Progenitor cell of endocrine pancreas (in vitro differentiated cells): ENCODE measurements around the gene TMEM186. TPM values are rescaled to one million over a fixed set of nuclear protein-coding genes. Genes with fewer than 3 reads are reported as not detected.

ENCODE experiments used
- DNase-seq: peaks from one replicate; pipeline ENCODE4 v3.0.0; 2021; ENCODE audit warnings: low spot score; ENCODE audit not compliant: unreplicated experiment
- H3K27ac Mint-ChIP-seq: 2 replicates; pipeline ENCODE4 v1.8.0; 2021; ENCODE audit warnings: mild to moderate bottlenecking, moderate library complexity, mixed read lengths
- H3K27me3 Mint-ChIP-seq: 2 replicates; pipeline ENCODE4 v1.8.0; 2021; ENCODE audit warnings: mixed read lengths
- H3K36me3 Mint-ChIP-seq: 2 replicates; pipeline ENCODE4 v1.8.0; 2022; ENCODE audit warnings: mixed read lengths; ENCODE audit not compliant: insufficient read depth
- H3K4me1 Mint-ChIP-seq: 2 replicates; pipeline ENCODE4 v1.8.0; 2021; ENCODE audit warnings: low read depth, mixed read lengths
- H3K4me3 Mint-ChIP-seq: 2 replicates; pipeline ENCODE4 v1.8.0; 2021; ENCODE audit warnings: low read depth, mild to moderate bottlenecking, moderate library complexity, mixed read lengths
- H3K9me3 Mint-ChIP-seq: 2 replicates; pipeline ENCODE4 v1.8.0; 2021; ENCODE audit warnings: low read depth, mixed read lengths
- total RNA-seq: library from RNA; stranded (reverse); gene quantifications from 2 replicates; pipeline ENCODE4 v1.2.1, GENCODE V29; 2021
- TF ChIP-seq, protein P1 (sequence below): fragments of 200-600 bp; sonication (generic); IDR thresholded peaks from one replicate; pipeline ENCODE4 v1.5.0; 2021; ENCODE audit warnings: antibody characterized with exemption, mild to moderate bottlenecking; ENCODE audit not compliant: unreplicated experiment

Gene TMEM186
- total RNA-seq, 1 donor from 2014 or later = 11.1 TPM

DNA sequence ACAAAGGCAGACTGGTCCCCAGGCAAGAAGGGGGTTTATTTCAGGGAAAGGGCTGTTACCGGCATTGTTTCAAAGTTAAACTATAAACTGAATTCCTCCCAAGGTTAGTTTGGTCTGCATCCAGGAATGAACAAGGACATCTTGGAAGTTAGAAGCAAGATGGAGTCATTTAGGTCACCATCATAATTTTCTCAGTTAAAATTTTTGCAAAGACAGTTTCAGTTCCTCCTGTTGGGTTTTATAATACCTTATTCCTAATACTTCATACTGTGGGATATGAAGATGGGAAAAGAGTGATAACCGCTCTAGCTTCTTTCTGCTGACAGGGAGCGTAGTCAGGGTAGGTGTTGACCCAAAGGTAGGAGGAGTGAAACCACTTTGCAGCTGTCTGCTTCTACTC is 25.0 kb upstream of the TMEM186 start:
- H3K9me3 Mint-ChIP-seq = no peaks in the 10 kb centered on the region
- TF ChIP-seq, protein P1, sequence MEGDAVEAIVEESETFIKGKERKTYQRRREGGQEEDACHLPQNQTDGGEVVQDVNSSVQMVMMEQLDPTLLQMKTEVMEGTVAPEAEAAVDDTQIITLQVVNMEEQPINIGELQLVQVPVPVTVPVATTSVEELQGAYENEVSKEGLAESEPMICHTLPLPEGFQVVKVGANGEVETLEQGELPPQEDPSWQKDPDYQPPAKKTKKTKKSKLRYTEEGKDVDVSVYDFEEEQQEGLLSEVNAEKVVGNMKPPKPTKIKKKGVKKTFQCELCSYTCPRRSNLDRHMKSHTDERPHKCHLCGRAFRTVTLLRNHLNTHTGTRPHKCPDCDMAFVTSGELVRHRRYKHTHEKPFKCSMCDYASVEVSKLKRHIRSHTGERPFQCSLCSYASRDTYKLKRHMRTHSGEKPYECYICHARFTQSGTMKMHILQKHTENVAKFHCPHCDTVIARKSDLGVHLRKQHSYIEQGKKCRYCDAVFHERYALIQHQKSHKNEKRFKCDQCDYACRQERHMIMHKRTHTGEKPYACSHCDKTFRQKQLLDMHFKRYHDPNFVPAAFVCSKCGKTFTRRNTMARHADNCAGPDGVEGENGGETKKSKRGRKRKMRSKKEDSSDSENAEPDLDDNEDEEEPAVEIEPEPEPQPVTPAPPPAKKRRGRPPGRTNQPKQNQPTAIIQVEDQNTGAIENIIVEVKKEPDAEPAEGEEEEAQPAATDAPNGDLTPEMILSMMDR = no peak
- no peak overlapping the region for H3K4me3 Mint-ChIP-seq
- H3K36me3 Mint-ChIP-seq = peaks cover 21% of the 10 kb centered on the region
- no peak for DNase-seq
- H3K27me3 Mint-ChIP-seq = no peaks in the 10 kb centered on the region
- H3K27ac Mint-ChIP-seq = no peak overlapping the region
- no peaks in the 10 kb centered on the region for H3K4me1 Mint-ChIP-seq

DNA sequence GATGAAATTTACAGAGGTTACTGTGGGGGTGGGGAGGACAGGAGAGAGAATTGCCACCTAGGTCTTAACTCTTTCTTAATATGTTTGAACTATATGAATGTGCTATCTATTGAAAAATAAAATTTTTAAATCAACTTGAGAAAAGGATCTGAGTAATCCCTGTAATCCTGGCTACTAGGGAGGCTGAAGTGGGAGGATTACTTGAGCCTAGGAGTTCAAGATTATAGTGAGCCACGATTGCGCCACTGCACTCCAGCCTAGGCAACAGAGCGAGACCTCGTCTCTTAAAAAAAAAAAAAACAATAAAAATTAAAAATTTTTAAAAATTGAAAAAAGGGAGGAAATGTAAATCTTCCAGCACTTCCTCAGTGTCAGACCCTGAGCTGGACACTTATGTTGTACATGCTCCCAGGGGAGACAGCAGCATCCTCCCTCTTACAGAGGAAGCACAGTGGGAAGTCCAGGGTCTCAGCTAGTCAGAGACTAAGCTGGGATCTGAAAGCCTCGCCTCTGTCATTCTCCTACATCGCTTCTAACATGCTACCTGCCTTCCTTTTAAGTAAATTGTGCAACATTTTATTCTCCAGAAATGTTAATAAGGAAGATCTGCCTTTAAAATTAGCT is 22.1 kb upstream of the TMEM186 start:
- DNase-seq = no peak
- peaks cover 27% of the 10 kb centered on the region for H3K36me3 Mint-ChIP-seq
- TF ChIP-seq, protein P1 = no peak

DNA sequence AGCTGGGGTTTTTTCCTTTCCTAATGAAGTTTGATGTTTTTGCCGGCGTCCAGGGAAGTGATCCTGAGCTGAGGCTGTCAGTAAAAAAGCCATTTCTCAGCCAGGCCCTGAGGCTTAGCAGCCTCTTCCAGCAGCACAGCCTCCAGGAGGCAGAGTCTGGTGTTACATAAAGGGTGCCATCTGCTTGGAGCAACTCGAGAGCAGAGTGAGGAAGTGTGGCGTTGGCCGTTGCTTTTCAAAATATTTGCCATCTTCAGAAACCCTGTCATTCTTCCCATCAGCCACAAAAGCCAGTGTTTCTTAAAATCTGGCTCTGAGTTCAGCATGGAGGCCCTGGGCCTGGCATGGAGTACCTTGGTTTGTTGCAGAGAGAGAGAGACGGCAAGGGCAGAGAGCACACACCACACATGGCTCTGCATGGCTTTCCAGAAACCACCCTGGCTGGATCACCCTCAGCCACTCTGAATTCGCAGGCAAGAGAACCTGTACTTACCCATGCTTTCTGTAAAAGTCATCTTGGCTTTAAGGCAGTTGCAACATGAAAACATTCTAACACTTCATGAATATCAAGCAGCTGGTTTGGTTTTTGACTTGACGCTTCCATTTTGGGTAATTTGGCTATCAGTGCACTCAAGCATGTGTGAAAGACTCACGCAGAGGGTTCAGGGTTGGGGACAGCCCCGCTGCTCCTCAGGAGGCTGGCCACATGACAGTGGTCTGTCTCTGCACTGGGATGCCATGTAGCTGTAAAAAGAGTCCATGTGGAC is 21.2 kb upstream of the TMEM186 start:
- TF ChIP-seq, protein P1 = no peak

More for the DNA sequence above, 22.1 kb upstream of the TMEM186 start:
- H3K27ac Mint-ChIP-seq = no peak overlapping the region
- H3K27me3 Mint-ChIP-seq = no peaks in the 10 kb centered on the region
- H3K4me3 Mint-ChIP-seq = no peak overlapping the region
- H3K4me1 Mint-ChIP-seq = no peaks in the 10 kb centered on the region
- H3K9me3 Mint-ChIP-seq = no peaks in the 10 kb centered on the region

GRCh38 chr16:8816967-8817655 is 19.7 kb upstream of the TMEM186 start:
- TF ChIP-seq, protein P1 = no peak
- H3K9me3 Mint-ChIP-seq = no peaks in the 10 kb centered on the region
- no peak for DNase-seq
- no peak overlapping the region for H3K27ac Mint-ChIP-seq
- no peaks in the 10 kb centered on the region for H3K27me3 Mint-ChIP-seq
- no peaks in the 10 kb centered on the region for H3K4me1 Mint-ChIP-seq
- no peak overlapping the region for H3K4me3 Mint-ChIP-seq
- H3K36me3 Mint-ChIP-seq = peaks cover 22% of the 10 kb centered on the region

More for the DNA sequence above, 21.2 kb upstream of the TMEM186 start:
- Mint-ChIP-seq H3K9me3 (no peaks in the 10 kb centered on the region), H3K4me1 (no peaks in the 10 kb centered on the region), H3K27me3 (no peaks in the 10 kb centered on the region), H3K36me3 (peaks cover 25% of the 10 kb centered on the region), H3K4me3 (no peak overlapping the region), H3K27ac (no peak overlapping the region)
- DNase-seq = no peak

GRCh38 chr16:8814095-8814806 is 16.8 kb upstream of the TMEM186 start:
- Mint-ChIP-seq H3K36me3 (peaks cover 25% of the 10 kb centered on the region), H3K27ac (no peak overlapping the region), H3K4me1 (no peaks in the 10 kb centered on the region), H3K27me3 (no peaks in the 10 kb centered on the region), H3K4me3 (no peak overlapping the region), H3K9me3 (no peaks in the 10 kb centered on the region)
- DNase-seq = no peak
- TF ChIP-seq, protein P1 = no peak
